Gastroesophageal sphincter (tissue), 3 donors: ENCODE results near the gene TTLL5.

Experiments used
- EP300 ChIP-seq: sonication (generic); formaldehyde crosslinking; IDR thresholded peaks from one replicate; pipeline ENCODE4 v1.6.1; 2017; ENCODE audit warnings: antibody characterized with exemption, mild to moderate bottlenecking
- POLR2A ChIP-seq, 2 donors: fragments of 450-650 bp; IDR thresholded peaks; one replicate each; pipeline ENCODE4 v1.6.1; 2017; ENCODE audit warnings: antibody characterized with exemption in 2 of 2, mild to moderate bottlenecking in 2 of 2, moderate library complexity in 1 of 2
- TF ChIP-seq, protein P1 (sequence below), 4 experiments: fragments of 200-600 bp in 2 of 4; fragments of 450-650 bp in 2 of 4; sonication (generic) in 1 of 4; IDR thresholded peaks; one replicate each; pipeline ENCODE4 v1.5.1; 2017 to 2019; ENCODE audit warnings: antibody characterized with exemption in 4 of 4, mild to moderate bottlenecking in 2 of 4, moderate library complexity in 2 of 4

DNA sequence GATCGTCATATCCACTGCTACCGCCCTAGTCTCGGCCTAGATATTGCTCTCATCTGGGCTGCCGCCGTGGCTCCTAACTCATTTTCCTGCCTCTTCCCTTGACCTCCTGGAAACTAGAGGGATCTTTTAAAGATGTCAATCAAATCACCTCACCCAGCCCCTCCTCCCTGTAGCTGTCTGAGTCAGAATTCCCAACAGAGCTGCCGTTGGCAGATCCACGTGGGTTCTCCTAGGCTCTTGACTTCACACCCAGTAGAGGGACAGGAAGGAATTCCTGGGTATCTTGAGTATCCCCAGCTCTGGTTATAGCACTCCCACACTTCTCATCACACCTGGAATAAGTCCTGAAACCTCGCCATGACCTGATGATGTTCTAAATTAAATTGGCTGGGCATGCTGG lies 308.8 kb downstream of the TTLL5 start:
- no peak for TF ChIP-seq EP300
- TF ChIP-seq, protein P1, sequence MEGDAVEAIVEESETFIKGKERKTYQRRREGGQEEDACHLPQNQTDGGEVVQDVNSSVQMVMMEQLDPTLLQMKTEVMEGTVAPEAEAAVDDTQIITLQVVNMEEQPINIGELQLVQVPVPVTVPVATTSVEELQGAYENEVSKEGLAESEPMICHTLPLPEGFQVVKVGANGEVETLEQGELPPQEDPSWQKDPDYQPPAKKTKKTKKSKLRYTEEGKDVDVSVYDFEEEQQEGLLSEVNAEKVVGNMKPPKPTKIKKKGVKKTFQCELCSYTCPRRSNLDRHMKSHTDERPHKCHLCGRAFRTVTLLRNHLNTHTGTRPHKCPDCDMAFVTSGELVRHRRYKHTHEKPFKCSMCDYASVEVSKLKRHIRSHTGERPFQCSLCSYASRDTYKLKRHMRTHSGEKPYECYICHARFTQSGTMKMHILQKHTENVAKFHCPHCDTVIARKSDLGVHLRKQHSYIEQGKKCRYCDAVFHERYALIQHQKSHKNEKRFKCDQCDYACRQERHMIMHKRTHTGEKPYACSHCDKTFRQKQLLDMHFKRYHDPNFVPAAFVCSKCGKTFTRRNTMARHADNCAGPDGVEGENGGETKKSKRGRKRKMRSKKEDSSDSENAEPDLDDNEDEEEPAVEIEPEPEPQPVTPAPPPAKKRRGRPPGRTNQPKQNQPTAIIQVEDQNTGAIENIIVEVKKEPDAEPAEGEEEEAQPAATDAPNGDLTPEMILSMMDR (IDR thresholded peaks at IDR 0.05), result no peak
- TF ChIP-seq POLR2A (IDR thresholded peaks at IDR 0.05), result no peak
